Mesendoderm (in vitro differentiated cells): ENCODE measurements around the gene AFF3.

Source experiments
- DNase-seq: peaks from one replicate; pipeline ENCODE4 v3.0.0; 2013
- H2AK5ac ChIP-seq: 2 replicates; pipeline ENCODE4 v1.6.1; 2013; ENCODE audit warnings: low read length, inconsistent platforms
- H2BK120ac ChIP-seq: 2 replicates; pipeline ENCODE4 v1.6.1; 2013; ENCODE audit warnings: low read depth, mild to moderate bottlenecking, low read length, moderate library complexity, mixed read lengths
- H2BK15ac ChIP-seq: replicated peaks from 2 replicates; pipeline ENCODE4 v1.6.1; 2013; ENCODE audit warnings: low read depth, mild to moderate bottlenecking, moderate library complexity
- H2BK5ac ChIP-seq: 2 replicates; pipeline ENCODE4 v1.6.1; 2013; ENCODE audit warnings: low read length, inconsistent platforms
- H3K18ac ChIP-seq: 2 replicates; pipeline ENCODE4 v1.6.1; 2013; ENCODE audit warnings: mild to moderate bottlenecking, low read length, mixed read lengths
- H3K23ac ChIP-seq: one replicate; pipeline ENCODE4 v1.6.1; 2013; ENCODE audit warnings: low read length
- H3K27ac ChIP-seq: 2 replicates; pipeline ENCODE4 v1.5.1; 2013; ENCODE audit warnings: low read depth, mild to moderate bottlenecking, inconsistent platforms, low read length, moderate library complexity
- H3K27me3 ChIP-seq: 2 replicates; pipeline ENCODE4 v1.6.1; 2013; ENCODE audit warnings: low read length, control low read depth, mild to moderate bottlenecking, inconsistent platforms; ENCODE audit not compliant: insufficient read depth, poor library complexity
- H3K36me3 ChIP-seq: 2 replicates; pipeline ENCODE4 v1.6.1; 2013; ENCODE audit warnings: low read length, inconsistent platforms; ENCODE audit not compliant: control insufficient read depth, insufficient read depth
- H3K4ac ChIP-seq: one replicate; pipeline ENCODE4 v1.6.1; 2013; ENCODE audit warnings: low read depth, mild to moderate bottlenecking, low read length, moderate library complexity
- H3K4me1 ChIP-seq: 2 replicates; pipeline ENCODE4 v1.6.1; 2013; ENCODE audit warnings: low read depth, low read length, inconsistent platforms; ENCODE audit not compliant: control insufficient read depth
- H3K4me2 ChIP-seq: 2 replicates; pipeline ENCODE4 v1.6.1; 2013; ENCODE audit warnings: low read length
- H3K4me3 ChIP-seq: 2 replicates; pipeline ENCODE4 v1.5.1; 2013; ENCODE audit warnings: mild to moderate bottlenecking, low read length
- H3K56ac ChIP-seq: one replicate; pipeline ENCODE4 v1.6.1; 2013; ENCODE audit warnings: low read length
- H3K79me1 ChIP-seq: 2 replicates; pipeline ENCODE4 v1.6.1; 2013; ENCODE audit warnings: low read length, inconsistent platforms
- H3K79me2 ChIP-seq: 2 replicates; pipeline ENCODE4 v1.6.1; 2013; ENCODE audit warnings: mild to moderate bottlenecking, low read length; ENCODE audit not compliant: control insufficient read depth, insufficient read depth
- H3K9ac ChIP-seq: 2 replicates; pipeline ENCODE4 v1.6.1; 2013; ENCODE audit warnings: low read length, inconsistent platforms
- H4K5ac ChIP-seq: one replicate; pipeline ENCODE4 v1.6.1; 2013; ENCODE audit warnings: low read length
- H4K8ac ChIP-seq: one replicate; pipeline ENCODE4 v1.6.1; 2013; ENCODE audit warnings: low read depth, mild to moderate bottlenecking, control low read depth, low read length, moderate library complexity
- WGBS: extraction: QIAGEN DNeasy Blood & Tissue Kit; methylation state at CpG from one replicate; pipeline ENCODE4 v1.1.7; 2013; ENCODE audit warnings: low lambda C conversion rate, missing lambda C conversion rate; ENCODE audit not compliant: insufficient coverage; ENCODE audit errors: extremely low coverage; 5-methylcytosine and 5-hydroxymethylcytosine counted together

Gene AFF3

GRCh38 chr2:99786636-99787390 is 355.6 kb downstream of the AFF3 start:
- H3K56ac ChIP-seq: no peak overlapping the region
- no peak overlapping the region for H2BK5ac ChIP-seq
- no peaks in the 10 kb centered on the region for H3K36me3 ChIP-seq
- H3K27me3 ChIP-seq: no peaks in the 10 kb centered on the region
- no peak overlapping the region for H3K4me2 ChIP-seq
- no peaks in the 10 kb centered on the region for H3K79me1 ChIP-seq
- H2AK5ac ChIP-seq: no peak overlapping the region
- no peak overlapping the region for H2BK120ac ChIP-seq
- no peaks in the 10 kb centered on the region for H3K4me1 ChIP-seq
- H3K23ac ChIP-seq: no peak overlapping the region
- DNase-seq: no peak
- no peaks in the 10 kb centered on the region for H3K79me2 ChIP-seq
- no peak overlapping the region for H3K27ac ChIP-seq
- no peak overlapping the region for H3K4me3 ChIP-seq
- no peak overlapping the region for H3K18ac ChIP-seq
- no peak overlapping the region for H3K4ac ChIP-seq
- H3K9ac ChIP-seq: no peak overlapping the region
- H4K8ac ChIP-seq: no peak overlapping the region
- H4K5ac ChIP-seq: no peak overlapping the region
- no peak overlapping the region for H2BK15ac ChIP-seq
- WGBS: no CpG with 5 or more reads among the region's 14 CpGs

DNA sequence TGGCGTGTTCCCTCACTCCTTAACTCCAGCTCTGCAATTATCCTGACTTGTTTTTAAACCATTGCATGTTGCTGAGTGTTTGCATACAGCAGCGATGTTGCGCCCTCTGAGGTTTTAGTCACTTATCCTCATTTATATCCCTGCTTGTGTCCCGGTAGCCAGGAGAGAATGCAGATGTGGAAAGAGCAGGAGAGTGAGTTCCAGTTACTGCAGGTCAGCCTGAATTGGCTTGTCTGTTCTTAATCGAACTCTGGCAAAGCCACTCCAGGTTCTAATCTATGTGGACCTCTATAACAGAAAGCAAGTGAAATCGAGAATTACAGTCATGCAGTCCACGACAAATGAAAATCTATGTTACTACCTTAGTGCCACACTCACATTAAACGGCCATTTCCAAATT is 357.4 kb downstream of the AFF3 start:
- Histone ChIP-seq H3K9ac (no peak overlapping the region), H3K79me1 (no peaks in the 10 kb centered on the region), H3K36me3 (no peaks in the 10 kb centered on the region), H2BK15ac (no peak overlapping the region), H3K27ac (no peak overlapping the region), H4K5ac (no peak overlapping the region), H3K27me3 (no peaks in the 10 kb centered on the region), H3K4me1 (no peaks in the 10 kb centered on the region), H3K4me3 (no peak overlapping the region), H2AK5ac (no peak overlapping the region), H3K56ac (no peak overlapping the region), H3K4me2 (no peak overlapping the region), H3K4ac (no peak overlapping the region), H3K79me2 (no peaks in the 10 kb centered on the region), H3K18ac (no peak overlapping the region), H4K8ac (no peak overlapping the region), H3K23ac (no peak overlapping the region), H2BK120ac (no peak overlapping the region), H2BK5ac (no peak overlapping the region)
- DNase-seq: no peak
- no CpG with 5 or more reads among the region's 8 CpGs for WGBS

DNA sequence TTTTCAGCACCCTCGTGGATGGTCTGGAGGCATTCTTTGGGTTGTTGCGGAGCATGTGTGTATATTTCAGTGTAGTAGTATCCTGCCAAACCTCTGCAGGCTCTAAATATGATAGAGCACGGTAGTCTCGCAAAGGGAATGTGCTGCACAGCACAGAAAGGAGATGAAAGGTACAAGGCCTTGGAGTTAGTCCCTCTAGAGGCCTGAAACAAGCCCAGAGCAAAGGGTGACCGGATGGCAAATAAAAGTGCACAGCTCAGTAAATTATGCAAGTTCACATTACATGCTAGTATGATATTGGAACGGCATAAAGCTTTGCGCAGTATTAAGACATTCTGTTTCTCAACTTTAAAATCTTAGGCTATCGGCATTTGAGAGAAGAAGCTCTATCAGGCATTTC is 358.1 kb downstream of the AFF3 start:
- H3K23ac ChIP-seq: no peak overlapping the region
- no peak overlapping the region for H4K5ac ChIP-seq
- H3K27me3 ChIP-seq: no peaks in the 10 kb centered on the region
- H3K79me2 ChIP-seq: no peaks in the 10 kb centered on the region
- no peak overlapping the region for H3K4ac ChIP-seq
- H4K8ac ChIP-seq: no peak overlapping the region
- H3K18ac ChIP-seq: no peak overlapping the region
- H2BK120ac ChIP-seq: no peak overlapping the region
- H3K4me3 ChIP-seq: no peak overlapping the region
- no peak overlapping the region for H2AK5ac ChIP-seq
- H3K79me1 ChIP-seq: no peaks in the 10 kb centered on the region
- H3K56ac ChIP-seq: no peak overlapping the region
- DNase-seq: no peak
- WGBS: no CpG with 5 or more reads among the region's 8 CpGs
- no peaks in the 10 kb centered on the region for H3K36me3 ChIP-seq
- H3K4me2 ChIP-seq: no peak overlapping the region
- H2BK5ac ChIP-seq: no peak overlapping the region
- no peak overlapping the region for H2BK15ac ChIP-seq
- no peaks in the 10 kb centered on the region for H3K4me1 ChIP-seq
- H3K9ac ChIP-seq: no peak overlapping the region
- no peak overlapping the region for H3K27ac ChIP-seq

- Histone ChIP-seq H2BK5ac (no peak overlapping the region), H3K79me1 (no peaks in the 10 kb centered on the region), H2AK5ac (no peak overlapping the region), H3K36me3 (no peaks in the 10 kb centered on the region), H3K56ac (no peak overlapping the region), H4K5ac (no peak overlapping the region), H3K4me3 (no peak overlapping the region), H3K18ac (no peak overlapping the region), H2BK15ac (no peak overlapping the region), H3K4ac (no peak overlapping the region), H3K27ac (no peak overlapping the region), H3K9ac (no peak overlapping the region), H3K4me1 (no peaks in the 10 kb centered on the region), H3K23ac (no peak overlapping the region), H3K4me2 (no peak overlapping the region), H2BK120ac (no peak overlapping the region), H3K79me2 (no peaks in the 10 kb centered on the region), H4K8ac (no peak overlapping the region), H3K27me3 (no peaks in the 10 kb centered on the region)
- no CpG with 5 or more reads among the region's 5 CpGs for WGBS
- DNase-seq: no peak
Measured at GRCh38 chr2:99780276-99780675, 362.1 kb downstream of the AFF3 start.

GRCh38 chr2:99779276-99779675 is 363.1 kb downstream of the AFF3 start:
- DNase-seq: no peak
- Histone ChIP-seq H4K8ac (no peak overlapping the region), H3K9ac (no peak overlapping the region), H3K4me3 (no peak overlapping the region), H3K36me3 (no peaks in the 10 kb centered on the region), H2BK15ac (no peak overlapping the region), H4K5ac (no peak overlapping the region), H3K4ac (no peak overlapping the region), H3K27me3 (no peaks in the 10 kb centered on the region), H2AK5ac (no peak overlapping the region), H2BK5ac (no peak overlapping the region), H3K79me2 (no peaks in the 10 kb centered on the region), H3K79me1 (no peaks in the 10 kb centered on the region), H3K56ac (no peak overlapping the region), H2BK120ac (no peak overlapping the region), H3K4me2 (no peak overlapping the region), H3K27ac (no peak overlapping the region), H3K23ac (no peak overlapping the region), H3K18ac (no peak overlapping the region), H3K4me1 (no peaks in the 10 kb centered on the region)
- WGBS: no CpG with 5 or more reads among the region's 4 CpGs
